ENCODE data around the gene NPY2R. TPM values are rescaled to one million over a fixed set of nuclear protein-coding genes. Genes with fewer than 3 reads are reported as not detected.

Gene NPY2R
- total RNA-seq, 1 donor from 2014 or later: not detected

DNA sequence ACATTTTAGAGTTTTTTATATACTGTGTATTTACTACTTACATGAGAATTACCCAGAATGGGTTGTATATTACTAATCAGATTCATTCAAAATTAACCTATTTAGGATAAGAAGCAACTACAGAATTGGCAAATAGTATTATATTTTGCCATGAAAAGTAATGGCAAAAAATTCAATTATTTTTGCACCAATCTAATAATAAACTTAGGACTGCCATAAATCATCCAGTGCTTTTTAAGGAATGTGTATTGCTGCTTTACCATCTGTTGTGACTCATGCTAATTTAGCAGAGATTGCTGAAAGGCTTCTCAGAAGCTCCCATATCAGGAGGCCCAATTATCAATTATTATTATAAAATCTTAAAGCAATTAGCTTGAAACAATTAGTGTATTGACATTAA is 24.0 kb downstream of the NPY2R start:
- DNase-seq: no peak
- H3K27ac Mint-ChIP-seq: no peak overlapping the region

DNA sequence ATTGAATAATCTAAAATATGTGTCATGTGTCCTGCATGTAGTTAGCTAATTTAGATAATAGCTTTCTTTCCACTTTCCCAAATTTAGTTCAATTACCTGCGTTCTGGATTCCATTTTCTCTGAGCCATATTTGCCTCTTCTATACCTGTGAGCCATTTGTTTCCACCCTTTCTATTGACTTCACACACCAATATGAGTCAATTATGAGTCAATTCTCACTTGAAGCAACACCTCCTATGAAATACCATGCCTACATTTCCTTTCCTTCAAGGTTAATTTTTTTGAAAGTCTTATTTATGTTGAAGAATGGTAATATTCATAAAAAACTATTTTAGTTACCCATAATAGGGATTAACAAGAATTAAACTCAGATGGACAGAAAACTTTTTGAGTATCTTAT is 25.8 kb downstream of the NPY2R start:
- H3K4me1 Mint-ChIP-seq: no peaks in the 10 kb centered on the region
- H3K27me3 Mint-ChIP-seq: no peaks in the 10 kb centered on the region
- ChIA-PET CTCF (no interaction called here), POLR2A (no interaction called here)
- no peaks in the 10 kb centered on the region for H3K9me3 Mint-ChIP-seq
- ATAC-seq (ENCODE audit: low read depth) (no peak), DNase-seq (no peak)
- intact Hi-C loops (cut with micrococcal nuclease): no loop called here
- H3K36me3 Mint-ChIP-seq (ENCODE audit: low read depth): no peaks in the 10 kb centered on the region
- H3K27ac Mint-ChIP-seq: no peak overlapping the region
- H3K4me3 Mint-ChIP-seq: no peak overlapping the region
- TF ChIP-seq, protein P1, sequence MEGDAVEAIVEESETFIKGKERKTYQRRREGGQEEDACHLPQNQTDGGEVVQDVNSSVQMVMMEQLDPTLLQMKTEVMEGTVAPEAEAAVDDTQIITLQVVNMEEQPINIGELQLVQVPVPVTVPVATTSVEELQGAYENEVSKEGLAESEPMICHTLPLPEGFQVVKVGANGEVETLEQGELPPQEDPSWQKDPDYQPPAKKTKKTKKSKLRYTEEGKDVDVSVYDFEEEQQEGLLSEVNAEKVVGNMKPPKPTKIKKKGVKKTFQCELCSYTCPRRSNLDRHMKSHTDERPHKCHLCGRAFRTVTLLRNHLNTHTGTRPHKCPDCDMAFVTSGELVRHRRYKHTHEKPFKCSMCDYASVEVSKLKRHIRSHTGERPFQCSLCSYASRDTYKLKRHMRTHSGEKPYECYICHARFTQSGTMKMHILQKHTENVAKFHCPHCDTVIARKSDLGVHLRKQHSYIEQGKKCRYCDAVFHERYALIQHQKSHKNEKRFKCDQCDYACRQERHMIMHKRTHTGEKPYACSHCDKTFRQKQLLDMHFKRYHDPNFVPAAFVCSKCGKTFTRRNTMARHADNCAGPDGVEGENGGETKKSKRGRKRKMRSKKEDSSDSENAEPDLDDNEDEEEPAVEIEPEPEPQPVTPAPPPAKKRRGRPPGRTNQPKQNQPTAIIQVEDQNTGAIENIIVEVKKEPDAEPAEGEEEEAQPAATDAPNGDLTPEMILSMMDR (IDR thresholded peaks at IDR 0.05): no peak

More for the DNA sequence above, 24.0 kb downstream of the NPY2R start:
- H3K27me3 Mint-ChIP-seq: no peaks in the 10 kb centered on the region
- intact Hi-C loops (cut with micrococcal nuclease): no loop called here
- no peaks in the 10 kb centered on the region for H3K9me3 Mint-ChIP-seq
- H3K36me3 Mint-ChIP-seq (ENCODE audit: low read depth): no peaks in the 10 kb centered on the region
- ChIA-PET POLR2A (no interaction called here), CTCF (no interaction called here)
- no peak overlapping the region for H3K4me3 Mint-ChIP-seq
- H3K4me1 Mint-ChIP-seq: no peaks in the 10 kb centered on the region
- no peak for ATAC-seq (ENCODE audit: low read depth)
- TF ChIP-seq, protein P1 (IDR thresholded peaks at IDR 0.05): no peak

DNA sequence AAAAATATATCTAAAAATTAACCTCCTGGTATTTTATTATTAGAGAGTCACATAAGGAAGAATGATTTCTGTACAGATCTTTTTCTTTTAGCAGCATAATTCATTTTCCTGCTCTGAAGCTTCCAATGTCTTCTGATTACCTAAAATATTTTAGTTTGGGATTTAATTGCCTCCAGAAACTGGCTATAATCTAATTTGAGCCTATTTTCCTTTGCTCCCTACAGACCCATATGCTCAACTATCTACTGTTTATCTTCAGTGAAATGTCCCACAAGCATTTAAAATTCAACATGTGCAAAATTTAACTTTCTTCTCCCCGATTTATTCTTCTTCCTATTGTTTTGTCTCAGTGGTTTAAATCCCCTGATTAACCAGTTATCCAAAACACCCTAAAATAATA is 29.1 kb downstream of the NPY2R start:
- no peak overlapping the region for H3K27ac Mint-ChIP-seq
- no peaks in the 10 kb centered on the region for H3K4me1 Mint-ChIP-seq
- CTCF ChIA-PET: interaction anchor here (0.7 kb wide), 1 partner anchor 594 kb away, joined by 3 read pairs; no protein-coding TSS in a partner anchor
- DNase-seq (no peak), ATAC-seq (ENCODE audit: low read depth) (no peak)
- no peaks in the 10 kb centered on the region for H3K9me3 Mint-ChIP-seq
- POLR2A ChIA-PET: no interaction called here
- H3K4me3 Mint-ChIP-seq: no peak overlapping the region
- no peaks in the 10 kb centered on the region for H3K36me3 Mint-ChIP-seq (ENCODE audit: low read depth)
- H3K27me3 Mint-ChIP-seq: no peaks in the 10 kb centered on the region
- intact Hi-C loops (cut with micrococcal nuclease): no loop called here
- TF ChIP-seq, protein P1 (IDR thresholded peaks at IDR 0.05): no peak

DNA sequence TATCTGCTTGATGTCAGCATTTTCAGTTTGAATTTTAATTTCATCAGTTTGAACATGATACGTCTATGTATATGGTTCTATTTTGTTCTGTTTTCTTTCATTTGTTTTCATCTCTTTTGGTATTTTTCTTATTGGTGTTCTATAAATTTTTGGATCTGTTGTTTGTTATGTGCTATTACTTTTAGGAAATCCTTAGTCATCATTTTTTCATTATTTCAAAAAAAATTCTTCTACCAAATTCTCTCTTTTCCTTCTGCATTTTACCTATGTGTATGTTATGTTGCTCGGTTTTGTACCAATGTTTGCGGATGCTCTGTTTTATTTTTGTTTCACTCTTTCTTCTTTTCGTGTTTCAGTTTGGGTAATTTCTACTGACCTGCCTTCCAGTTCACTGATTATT is 32.8 kb downstream of the NPY2R start:
- no peak overlapping the region for H3K4me3 Mint-ChIP-seq
- no peaks in the 10 kb centered on the region for H3K27me3 Mint-ChIP-seq
- intact Hi-C loops (cut with micrococcal nuclease): no loop called here
- ChIA-PET CTCF (no interaction called here), POLR2A (no interaction called here)
- ATAC-seq (ENCODE audit: low read depth): no peak
- no peaks in the 10 kb centered on the region for H3K36me3 Mint-ChIP-seq (ENCODE audit: low read depth)
- H3K9me3 Mint-ChIP-seq: no peaks in the 10 kb centered on the region
- no peak overlapping the region for H3K27ac Mint-ChIP-seq
- DNase-seq: no peak
- TF ChIP-seq, protein P1 (IDR thresholded peaks at IDR 0.05): no peak
- H3K4me1 Mint-ChIP-seq: no peaks in the 10 kb centered on the region

DNA sequence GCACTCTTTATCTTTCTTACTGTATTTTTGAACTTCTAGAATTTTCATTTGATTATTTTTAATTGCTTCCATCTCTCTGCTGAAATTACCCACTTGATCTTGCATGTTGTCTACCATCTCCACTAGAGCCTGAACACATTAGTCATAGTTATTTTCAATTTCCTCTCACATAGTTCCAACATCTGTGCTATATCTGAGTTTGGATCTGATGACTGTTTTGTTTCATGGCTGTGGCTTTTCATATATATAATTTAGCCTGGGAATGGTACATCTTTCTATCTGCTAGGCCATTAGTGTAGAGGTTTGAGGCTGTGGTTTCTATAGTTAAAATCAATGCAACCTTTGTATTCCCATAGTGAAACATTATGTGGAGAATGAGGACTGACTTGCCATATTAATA is 33.2 kb downstream of the NPY2R start:
- Mint-ChIP-seq H3K4me1 (no peaks in the 10 kb centered on the region), H3K27ac (no peak overlapping the region), H3K36me3 (ENCODE audit: low read depth) (no peaks in the 10 kb centered on the region), H3K4me3 (no peak overlapping the region), H3K27me3 (no peaks in the 10 kb centered on the region), H3K9me3 (no peaks in the 10 kb centered on the region)
- no peak for DNase-seq
- no peak for ATAC-seq (ENCODE audit: low read depth)
- CTCF ChIA-PET: no interaction called here
- intact Hi-C loops (cut with micrococcal nuclease): no loop called here
- POLR2A ChIA-PET: no interaction called here
- TF ChIP-seq, protein P1 (IDR thresholded peaks at IDR 0.05): no peak
